GM19099 (cell line): Measurements from ENCODE around the gene SKIC2.
"Not testable (repeated sequence)": the region's sequence is repeated elsewhere in the genome, so short reads cannot be mapped to it uniquely, and the experiment has no call there.

Experiments used
- POLR2A ChIP-seq: IDR thresholded peaks from 3 replicates; pipeline ENCODE4 v1.6.1; 2011; ENCODE audit warnings: low read depth; ENCODE audit not compliant: insufficient read length; ENCODE audit errors: extremely low read depth

The SKIC2 gene

DNA sequence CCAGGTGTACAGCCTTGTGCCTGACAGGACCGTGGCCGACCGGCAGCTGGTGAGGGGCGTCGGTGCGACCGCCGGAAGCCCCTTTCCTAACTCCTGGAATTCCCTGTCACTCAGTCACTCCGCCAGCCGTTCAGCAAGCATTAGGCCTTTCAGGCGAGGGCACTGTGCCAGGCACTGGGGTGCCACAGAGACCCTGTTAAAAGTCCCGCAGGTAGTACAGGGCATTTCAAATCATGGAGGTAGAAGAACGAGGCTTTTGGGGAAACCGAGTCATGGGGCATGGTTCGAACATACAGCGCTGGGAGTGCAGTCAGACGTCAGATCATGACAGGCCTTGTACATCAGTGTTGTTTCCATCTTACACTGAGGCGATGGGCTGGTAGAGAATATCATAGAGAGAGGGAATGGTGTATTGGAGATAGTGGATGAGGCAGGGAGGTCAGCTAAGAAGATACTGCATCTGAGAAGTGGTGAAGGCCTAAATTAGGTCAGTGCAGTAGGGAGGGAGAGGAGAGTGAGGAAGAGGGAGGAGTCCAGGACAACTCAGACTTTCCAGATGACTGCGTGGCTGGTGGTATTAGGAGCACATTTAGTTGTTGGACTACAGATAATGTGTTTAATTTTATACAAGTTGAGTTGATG lies 13.9 kb downstream of the SKIC2 start:
- TF ChIP-seq POLR2A = no peak

DNA sequence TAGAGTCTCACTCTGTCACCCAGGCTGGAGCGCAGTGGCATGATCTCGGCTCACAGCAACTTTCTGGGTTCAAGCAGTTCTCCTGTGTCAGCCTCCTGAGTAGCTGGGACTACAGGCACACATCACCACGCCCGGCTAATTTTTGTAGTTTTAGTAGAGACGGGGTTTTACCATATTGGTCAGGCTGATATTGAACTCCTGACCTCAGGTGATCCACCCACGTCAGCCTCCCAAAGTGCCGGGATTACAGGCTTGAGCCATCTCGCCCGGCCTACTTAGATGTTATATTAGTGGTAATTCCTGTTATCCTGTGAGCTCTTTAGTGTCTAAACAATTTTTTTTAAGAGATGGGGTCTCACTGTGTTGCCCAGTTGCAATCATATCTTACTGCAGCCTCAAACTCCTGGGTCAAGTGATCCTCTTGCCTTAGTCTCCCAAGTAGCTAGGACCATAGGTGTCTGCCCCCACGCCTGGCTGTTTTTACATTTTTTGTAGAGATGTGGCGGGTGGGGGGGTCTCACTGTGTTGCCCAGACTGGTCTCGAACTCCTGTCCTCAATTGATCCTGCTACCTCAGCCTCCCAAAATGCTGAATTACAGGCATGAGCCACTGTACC lies 18.9 kb downstream of the SKIC2 start:
- no peak for TF ChIP-seq POLR2A

DNA sequence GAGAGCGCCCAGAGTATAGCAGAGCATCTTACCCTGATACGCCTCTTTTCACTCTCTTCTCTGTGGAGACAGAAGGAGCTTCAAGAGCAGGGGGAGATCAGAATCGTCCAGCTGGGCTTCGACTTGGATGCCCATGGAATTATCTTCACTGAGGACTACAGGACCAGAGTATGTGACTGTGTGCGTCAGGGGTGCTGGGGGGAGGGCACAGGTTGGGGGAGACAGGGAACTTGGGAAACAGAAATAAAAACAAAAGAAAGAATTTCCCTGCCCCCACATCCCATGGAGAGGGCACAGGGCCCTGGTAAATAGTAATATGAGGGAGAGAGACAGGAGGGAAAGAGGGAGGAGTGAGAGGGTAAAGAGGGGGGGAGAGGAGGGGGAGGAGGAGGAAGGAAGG lies 19.9 kb downstream of the SKIC2 start:
- no peak for TF ChIP-seq POLR2A

DNA sequence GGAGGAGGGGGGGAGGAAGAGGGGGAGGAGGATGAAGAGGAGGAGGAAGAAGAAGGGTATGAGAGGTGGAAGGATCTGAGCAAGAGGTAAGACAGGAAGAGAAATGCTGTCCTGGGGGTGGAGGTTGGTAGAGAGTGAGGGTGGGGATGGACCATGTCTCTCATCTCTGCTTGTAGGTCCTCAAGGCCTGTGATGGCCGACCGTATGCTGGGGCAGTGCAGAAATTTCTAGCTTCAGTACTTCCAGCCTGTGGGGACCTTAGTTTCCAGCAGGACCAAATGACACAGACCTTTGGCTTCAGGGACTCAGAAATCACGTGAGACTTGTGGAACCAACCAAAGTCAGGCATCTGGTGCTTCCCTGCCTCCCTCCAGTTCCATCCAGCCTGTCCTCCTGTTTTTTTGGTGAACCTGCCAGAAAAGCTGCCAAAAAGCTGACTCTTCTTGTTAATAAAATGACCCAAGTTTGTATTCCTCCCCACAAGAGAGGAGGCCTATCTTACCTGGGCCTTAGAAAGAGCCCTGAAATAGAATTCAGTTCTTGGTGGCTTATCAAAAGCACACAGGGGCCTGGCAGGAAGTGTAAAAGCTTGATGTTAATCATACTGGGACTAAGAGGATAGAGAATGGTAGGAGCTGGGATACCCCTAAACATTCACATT lies 20.4 kb downstream of the SKIC2 start:
- TF ChIP-seq POLR2A = no peak

DNA sequence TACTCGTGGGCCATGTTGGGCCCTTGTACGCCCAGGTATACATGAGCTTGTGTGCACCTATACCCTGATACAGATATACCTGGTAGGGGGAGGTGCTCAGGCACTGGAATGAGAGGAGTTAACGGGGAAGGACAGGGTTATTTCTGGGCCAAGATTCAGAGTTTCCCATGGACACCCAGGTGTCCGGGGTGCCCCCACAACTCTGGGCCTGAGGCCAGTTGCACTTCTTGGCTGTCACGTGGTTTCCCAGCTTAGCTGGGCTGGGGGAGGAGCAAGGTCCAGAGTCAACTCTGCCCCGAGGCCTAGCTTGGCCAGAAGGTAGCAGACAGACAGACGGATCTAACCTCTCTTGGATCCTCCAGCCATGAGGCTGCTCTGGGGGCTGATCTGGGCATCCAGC lies 22.8 kb downstream of the SKIC2 start, which contains the start of gene C4A:
Gene C4A, plus strand, starts transcription at position 314 of the 400 bp plus-strand sequence. Its CDS starts 51 bp downstream, at position 365.
- not testable (repeated sequence) for TF ChIP-seq POLR2A

DNA sequence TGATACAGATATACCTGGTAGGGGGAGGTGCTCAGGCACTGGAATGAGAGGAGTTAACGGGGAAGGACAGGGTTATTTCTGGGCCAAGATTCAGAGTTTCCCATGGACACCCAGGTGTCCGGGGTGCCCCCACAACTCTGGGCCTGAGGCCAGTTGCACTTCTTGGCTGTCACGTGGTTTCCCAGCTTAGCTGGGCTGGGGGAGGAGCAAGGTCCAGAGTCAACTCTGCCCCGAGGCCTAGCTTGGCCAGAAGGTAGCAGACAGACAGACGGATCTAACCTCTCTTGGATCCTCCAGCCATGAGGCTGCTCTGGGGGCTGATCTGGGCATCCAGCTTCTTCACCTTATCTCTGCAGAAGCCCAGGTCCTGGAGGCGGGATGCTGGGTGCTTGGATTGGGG lies 55.6 kb downstream of the SKIC2 start, which contains the start of gene C4B:
Gene C4B, plus strand, starts transcription at position 249 of the 400 bp plus-strand sequence. Its CDS starts 51 bp downstream, at position 300.
- TF ChIP-seq POLR2A = not testable (repeated sequence)
